IPS-NIHi11 (cell line): ENCODE measurements around the gene ACSS1.

Experiments used
- DNase-seq: peaks from one replicate; pipeline ENCODE4 v3.0.0; 2012; ENCODE audit warnings: mixed read lengths, low spot score

ACSS1 gene

GRCh38 chr20:25030649-25031207 lies 27.2 kb downstream of the ACSS1 start:
- DNase-seq = no peak

GRCh38 chr20:25030007-25030648 lies 27.8 kb downstream of the ACSS1 start:
- no peak for DNase-seq

GRCh38 chr20:25025986-25026605 lies 31.8 kb downstream of the ACSS1 start:
- DNase-seq = no peak

GRCh38 chr20:25025091-25025861 lies 32.7 kb downstream of the ACSS1 start:
- no peak for DNase-seq

GRCh38 chr20:25024171-25024570 lies 33.8 kb downstream of the ACSS1 start:
- DNase-seq = no peak

GRCh38 chr20:25023356-25023755 lies 34.6 kb downstream of the ACSS1 start:
- no peak for DNase-seq

GRCh38 chr20:25022680-25023079 lies 35.3 kb downstream of the ACSS1 start:
- DNase-seq = peak; percentile 36

- DNase-seq = no peak
Measured at GRCh38 chr20:25021336-25021735, 36.6 kb downstream of the ACSS1 start.

- DNase-seq = no peak
Measured at GRCh38 chr20:25020901-25021301, 37.0 kb downstream of the ACSS1 start.

GRCh38 chr20:25020345-25020744 lies 37.6 kb downstream of the ACSS1 start:
- no peak for DNase-seq

- DNase-seq = no peak
Measured at GRCh38 chr20:25019381-25020155, 38.4 kb downstream of the ACSS1 start.

GRCh38 chr20:25018841-25019240 lies 39.1 kb downstream of the ACSS1 start:
- no peak for DNase-seq

GRCh38 chr20:25018425-25018824 lies 39.5 kb downstream of the ACSS1 start:
- no peak for DNase-seq

- DNase-seq = peak; percentile 64
Measured at GRCh38 chr20:25017257-25017803, 40.6 kb downstream of the ACSS1 start.

GRCh38 chr20:25016471-25016870 lies 41.5 kb downstream of the ACSS1 start:
- DNase-seq = no peak

- no peak for DNase-seq
Measured at GRCh38 chr20:25015986-25016385, 42.0 kb downstream of the ACSS1 start.

- DNase-seq = no peak
Measured at GRCh38 chr20:25014816-25015215, 43.1 kb downstream of the ACSS1 start.

GRCh38 chr20:25013478-25014380 lies 44.2 kb downstream of the ACSS1 start:
- DNase-seq = no peak

- DNase-seq = no peak
Measured at GRCh38 chr20:25012616-25013189, 45.2 kb downstream of the ACSS1 start.

GRCh38 chr20:25011831-25012241 lies 46.1 kb downstream of the ACSS1 start:
- DNase-seq = no peak
